ENCODE results near the gene EXOSC5. TPM values are rescaled to one million over a fixed set of nuclear protein-coding genes. Genes with fewer than 3 reads are reported as not detected.

Gene EXOSC5
- total and polyA plus RNA-seq, 9 of the 15 experiments (the other 6 are each of a cell fraction or from before 2014, with no cell fraction given) = 10.9 to 75.5 (median 37.8) TPM

- TF ChIP-seq ZBTB49 (CRISPR knock-in tag; IDR thresholded peaks at IDR 0.05; ENCODE audit: borderline replicate concordance) (no peak), FOXA3 (CRISPR knock-in tag; conservative IDR thresholded peaks at IDR 0.05 in 1 of 2, IDR thresholded peaks at IDR 0.05 in 1 of 2) (peak in 1 of 2 experiments; percentile 62; a peak in 1 of 4 replicates), GATA2 (CRISPR knock-in tag; IDR thresholded peaks at IDR 0.05) (no peak), ZNF75A (CRISPR knock-in tag; IDR thresholded peaks at IDR 0.05) (no peak), ZNF280A (IDR thresholded peaks at IDR 0.05; ENCODE audit: low read depth, partially characterized antibody) (no peak), ATF7 (IDR thresholded peaks at IDR 0.05) (peak; percentile 46), NONO (IDR thresholded peaks at IDR 0.05; ENCODE audit: low read depth in 2 of 2, low read length in 1 of 2) (0 out of 4 replicates have a peak, but pooled peaks of 1 of the 2 experiments have one; percentile 49), TAF9B (IDR thresholded peaks at IDR 0.05; ENCODE audit: partially characterized antibody) (peak; percentile 64), POLR2A (conservative IDR thresholded peaks at IDR 0.05) (peak; percentile 62; the same call in 1 of the 2 replicates), ZEB2 (IDR thresholded peaks at IDR 0.05) (no peak), ZNF347 (CRISPR knock-in tag; IDR thresholded peaks at IDR 0.05; ENCODE audit: low read depth) (no peak), KDM4B (IDR thresholded peaks at IDR 0.05; ENCODE audit: borderline replicate concordance in 2 of 2, low read depth in 1 of 2) (no peak), CBFB (CRISPR knock-in tag; IDR thresholded peaks at IDR 0.05) (no peak), CHD2 (IDR thresholded peaks at IDR 0.05; ENCODE audit: low read depth, low read length) (no peak), MBD1 (CRISPR knock-in tag; IDR thresholded peaks at IDR 0.05) (no peak), SETDB1 (IDR thresholded peaks at IDR 0.05; ENCODE audit: low read length) (no peak)
- TF ChIP-seq, protein P1, sequence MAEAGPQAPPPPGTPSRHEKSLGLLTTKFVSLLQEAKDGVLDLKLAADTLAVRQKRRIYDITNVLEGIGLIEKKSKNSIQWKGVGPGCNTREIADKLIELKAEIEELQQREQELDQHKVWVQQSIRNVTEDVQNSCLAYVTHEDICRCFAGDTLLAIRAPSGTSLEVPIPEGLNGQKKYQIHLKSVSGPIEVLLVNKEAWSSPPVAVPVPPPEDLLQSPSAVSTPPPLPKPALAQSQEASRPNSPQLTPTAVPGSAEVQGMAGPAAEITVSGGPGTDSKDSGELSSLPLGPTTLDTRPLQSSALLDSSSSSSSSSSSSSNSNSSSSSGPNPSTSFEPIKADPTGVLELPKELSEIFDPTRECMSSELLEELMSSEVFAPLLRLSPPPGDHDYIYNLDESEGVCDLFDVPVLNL (CRISPR knock-in tag; IDR thresholded peaks at IDR 0.05; ENCODE audit: low read depth) = no peak
- TF ChIP-seq, protein P2, sequence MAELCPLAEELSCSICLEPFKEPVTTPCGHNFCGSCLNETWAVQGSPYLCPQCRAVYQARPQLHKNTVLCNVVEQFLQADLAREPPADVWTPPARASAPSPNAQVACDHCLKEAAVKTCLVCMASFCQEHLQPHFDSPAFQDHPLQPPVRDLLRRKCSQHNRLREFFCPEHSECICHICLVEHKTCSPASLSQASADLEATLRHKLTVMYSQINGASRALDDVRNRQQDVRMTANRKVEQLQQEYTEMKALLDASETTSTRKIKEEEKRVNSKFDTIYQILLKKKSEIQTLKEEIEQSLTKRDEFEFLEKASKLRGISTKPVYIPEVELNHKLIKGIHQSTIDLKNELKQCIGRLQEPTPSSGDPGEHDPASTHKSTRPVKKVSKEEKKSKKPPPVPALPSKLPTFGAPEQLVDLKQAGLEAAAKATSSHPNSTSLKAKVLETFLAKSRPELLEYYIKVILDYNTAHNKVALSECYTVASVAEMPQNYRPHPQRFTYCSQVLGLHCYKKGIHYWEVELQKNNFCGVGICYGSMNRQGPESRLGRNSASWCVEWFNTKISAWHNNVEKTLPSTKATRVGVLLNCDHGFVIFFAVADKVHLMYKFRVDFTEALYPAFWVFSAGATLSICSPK (IDR thresholded peaks at IDR 0.05; ENCODE audit: borderline replicate concordance) = 0 out of 2 replicates have a peak, but pooled peaks have one; percentile 29
These were observed 44.3 kb downstream of the EXOSC5 start (continued) for GRCh38 chr19:41352609-41353465.
